Colonic mucosa (tissue), 4 donors: ENCODE measurements around the gene CTDP1. TPM values are rescaled to one million over a fixed set of nuclear protein-coding genes. Genes with fewer than 3 reads are reported as not detected.

Source experiments
- DNase-seq: peaks from one replicate; pipeline ENCODE4 v3.0.0-alpha.2; 2020
- H3K27ac ChIP-seq: fragments of 200-600 bp; one replicate; pipeline ENCODE4 v1.8.0; 2021
- H3K27me3 ChIP-seq: fragments of 200-600 bp; one replicate; pipeline ENCODE4 v1.8.0; 2021
- H3K36me3 ChIP-seq: fragments of 200-600 bp; one replicate; pipeline ENCODE4 v1.8.0; 2021
- H3K4me1 ChIP-seq: fragments of 200-600 bp; one replicate; pipeline ENCODE4 v1.8.0; 2021; ENCODE audit warnings: mild to moderate bottlenecking
- H3K4me3 ChIP-seq: fragments of 200-600 bp; one replicate; pipeline ENCODE4 v1.8.0; 2021
- H3K9ac ChIP-seq, 2 donors: one replicate each; pipeline ENCODE4 v1.7.0; 2013; ENCODE audit warnings: control low read depth in 2 of 2, low read depth in 2 of 2, low read length in 2 of 2
- H3K9me3 ChIP-seq: fragments of 200-600 bp; one replicate; pipeline ENCODE4 v1.8.0; 2021
- CTCF ChIP-seq: fragments of 200-600 bp; IDR thresholded peaks from one replicate; pipeline ENCODE4 v1.8.0; 2022; ENCODE audit warnings: antibody characterized with exemption, mild to moderate bottlenecking
- intact Hi-C: fragments of 100-400 bp; cut with DNase I; formaldehyde crosslinking; loops from one replicate; pipeline ENCODE4 v1.14.1; 2022
- total RNA-seq, 2 donors: library from RNA; stranded (reverse); fragmentation: NEBNext Ultra II Directional in 1 of 2; extraction: Animal tissue kit (Norgen Biotek cat#: 25700) in 1 of 2; gene quantifications; one replicate each; pipeline ENCODE4 v1.2.1, GENCODE V29; 2021
- donor health status: healthy.
- donor health status: DM: no; HTN: no; CAD: no.
- donor health status: DM: no; HTN: no; CAD: no.

The CTDP1 gene
- total RNA-seq, 2 donors from 2014 or later, result 34.7 to 36.9 TPM

DNA sequence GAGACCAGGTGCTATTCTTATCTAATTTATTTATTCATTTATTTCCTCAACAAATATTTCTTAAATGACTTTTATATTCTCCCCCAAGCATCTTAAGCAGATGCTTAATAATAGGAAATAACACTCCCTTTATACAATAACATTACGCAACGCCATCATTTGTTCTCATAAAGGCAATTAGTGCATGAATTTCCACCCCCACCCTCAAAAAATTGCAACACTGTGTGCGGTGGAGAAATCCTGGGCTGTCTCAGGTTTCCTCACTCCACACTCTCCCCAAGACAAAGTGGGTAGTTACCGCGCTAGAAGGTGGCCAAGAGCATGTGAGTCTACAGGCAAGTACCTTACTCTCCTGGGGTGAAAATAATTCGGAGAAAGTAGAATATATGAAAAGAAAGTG lies 37.0 kb upstream of the CTDP1 start:
- no peak overlapping the region for H3K9ac ChIP-seq
- H3K4me3 ChIP-seq, result no peak overlapping the region
- TF ChIP-seq CTCF, result no peak
- no peaks in the 10 kb centered on the region for H3K9me3 ChIP-seq
- no peak for DNase-seq
- intact Hi-C loops, result loop anchor here (1.0 kb wide), 1 partner anchor 263 kb away; no protein-coding TSS in a partner anchor
- peaks cover 10% of the 10 kb centered on the region for H3K27me3 ChIP-seq
- no peak overlapping the region for H3K27ac ChIP-seq
- H3K4me1 ChIP-seq, result no peaks in the 10 kb centered on the region
- no peaks in the 10 kb centered on the region for H3K36me3 ChIP-seq

DNA sequence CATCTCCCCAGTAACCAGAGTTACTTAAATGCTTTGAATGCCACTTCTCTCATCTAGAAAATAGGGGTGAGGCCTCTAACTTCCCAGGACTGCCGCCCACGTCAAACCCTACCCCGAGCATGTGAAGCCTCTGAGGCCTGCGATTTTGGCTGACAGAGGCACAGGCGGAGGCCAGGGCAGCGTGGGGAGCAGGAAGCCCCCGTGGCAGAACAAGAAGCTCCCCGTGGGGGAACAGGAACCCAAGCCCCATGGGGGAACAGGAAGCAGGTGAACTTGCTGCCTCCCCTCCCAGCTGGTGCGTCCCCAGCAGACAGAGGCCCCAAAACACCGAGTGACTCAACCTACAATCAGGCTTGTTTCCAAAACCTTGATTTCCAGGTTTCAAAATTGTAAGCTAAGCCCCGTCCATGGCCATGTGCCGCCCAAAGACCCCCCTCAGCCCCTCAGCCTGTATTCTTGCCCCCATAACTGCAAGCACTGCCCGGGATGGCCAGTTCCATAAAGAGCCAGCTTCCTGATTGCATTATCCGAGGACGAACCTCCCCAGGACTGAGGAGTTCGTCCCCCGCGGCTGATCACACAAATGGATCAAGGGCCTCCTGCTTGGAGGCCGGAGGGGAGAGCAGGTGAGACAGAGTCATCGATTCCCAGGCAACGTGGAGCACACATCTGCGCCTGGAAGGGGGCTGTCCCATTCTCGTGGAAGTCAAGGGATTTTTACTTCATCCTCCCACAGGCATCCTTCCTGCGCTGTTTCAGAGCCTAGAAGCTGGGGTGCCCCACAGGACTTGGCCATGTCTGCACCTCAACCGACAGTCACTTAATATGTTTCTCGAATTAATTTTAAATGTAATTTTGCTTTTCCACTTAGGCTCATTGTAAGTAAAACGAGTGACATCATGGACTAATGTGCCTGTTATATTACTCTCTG lies 36.3 kb upstream of the CTDP1 start:
- Histone ChIP-seq H3K4me1 (no peaks in the 10 kb centered on the region), H3K9me3 (no peaks in the 10 kb centered on the region), H3K27ac (no peak overlapping the region), H3K36me3 (no peaks in the 10 kb centered on the region), H3K9ac (no peak overlapping the region), H3K4me3 (no peak overlapping the region), H3K27me3 (peaks cover 3% of the 10 kb centered on the region)
- DNase-seq, result no peak
- TF ChIP-seq CTCF, result no peak
- intact Hi-C loops, result loop anchor here (1.0 kb wide), 1 partner anchor 264 kb away; no protein-coding TSS in a partner anchor

- intact Hi-C loops, result loop anchor here (2.0 kb wide), 1 partner anchor 115 kb away; no protein-coding TSS in a partner anchor
- H3K4me3 ChIP-seq, result no peak overlapping the region
- H3K27me3 ChIP-seq, result no peaks in the 10 kb centered on the region
- no peaks in the 10 kb centered on the region for H3K36me3 ChIP-seq
- no peak overlapping the region for H3K27ac ChIP-seq
- DNase-seq, result peak; percentile 48
- peak; percentile 92 for TF ChIP-seq CTCF
- H3K9ac ChIP-seq, result no peak overlapping the region
- H3K9me3 ChIP-seq, result no peaks in the 10 kb centered on the region
- no peaks in the 10 kb centered on the region for H3K4me1 ChIP-seq
Measured at GRCh38 chr18:79644006-79644665, 35.5 kb upstream of the CTDP1 start.

DNA sequence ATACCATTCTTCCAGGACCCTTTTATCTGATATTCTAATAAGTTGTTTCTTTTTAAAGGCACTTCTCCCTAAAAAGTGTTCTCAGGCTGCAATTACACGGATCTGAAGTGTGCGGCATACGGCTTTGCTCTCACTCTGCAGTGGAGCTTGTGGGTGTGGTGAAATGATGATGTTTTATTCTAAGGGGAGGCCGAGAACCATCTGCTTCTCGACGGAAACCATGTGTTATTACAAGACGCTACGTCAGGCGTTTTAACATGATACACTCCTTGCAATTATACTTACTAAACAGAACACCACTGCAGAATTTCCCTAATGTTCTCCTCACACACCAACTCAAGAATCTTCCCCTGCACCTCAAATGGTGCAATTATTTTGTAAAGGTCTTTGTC lies 34.9 kb upstream of the CTDP1 start:
- no peak for TF ChIP-seq CTCF
- Histone ChIP-seq H3K4me3 (no peak overlapping the region), H3K9ac (no peak overlapping the region), H3K4me1 (no peaks in the 10 kb centered on the region), H3K9me3 (no peaks in the 10 kb centered on the region), H3K27ac (no peak overlapping the region), H3K36me3 (no peaks in the 10 kb centered on the region), H3K27me3 (no peaks in the 10 kb centered on the region)
- intact Hi-C loops, result loop anchor here (2.0 kb wide), 1 partner anchor 116 kb away; no protein-coding TSS in a partner anchor
- no peak for DNase-seq

GRCh38 chr18:79645291-79645983 lies 34.2 kb upstream of the CTDP1 start:
- intact Hi-C loops, result loop anchor here (2.0 kb wide), 1 partner anchor 117 kb away; no protein-coding TSS in a partner anchor
- Histone ChIP-seq H3K27me3 (no peaks in the 10 kb centered on the region), H3K36me3 (no peaks in the 10 kb centered on the region), H3K4me1 (no peaks in the 10 kb centered on the region), H3K9me3 (no peaks in the 10 kb centered on the region), H3K9ac (no peak overlapping the region), H3K4me3 (no peak overlapping the region), H3K27ac (no peak overlapping the region)
- no peak for DNase-seq
- TF ChIP-seq CTCF, result no peak
